Measurements from ENCODE around the gene PI4KA. TPM values are rescaled to one million over a fixed set of nuclear protein-coding genes. Genes with fewer than 3 reads are reported as not detected.

Gene PI4KA
- total and polyA plus RNA-seq, 10 donors, result 29.8 to 143 (median 108) TPM

GRCh38 chr22:20777420-20778177, 81.0 kb downstream of the PI4KA start:
- no peak for TF ChIP-seq POLR2AphosphoS5 (IDR thresholded peaks at IDR 0.05)
- no peak for TF ChIP-seq POLR2A (IDR thresholded peaks at IDR 0.05)
- TF ChIP-seq CTCF (IDR thresholded peaks at IDR 0.05 in 8 of 11, conservative IDR thresholded peaks at IDR 0.05 in 3 of 11), result no peak
- WGBS, 5 donors, result 84 to 93% (median 88%) methylated on average over 10 of the region's 10 CpGs
- H3K4me1 ChIP-seq, result no peaks in the 10 kb centered on the region
- intact Hi-C loops (cut with DNase I; ENCODE audit: low total_unique reads), result no loop called here
- no peak overlapping the region for H3K27ac ChIP-seq
- H3K27me3 ChIP-seq (replicated peaks in 1 of 7), result no peaks in the 10 kb centered on the region
- no peaks in the 10 kb centered on the region for H3K9me3 ChIP-seq
- H3K4me3 ChIP-seq, result no peak overlapping the region
- no peak for DNase-seq
- peaks cover 0 to 97% (median 22%) of the 10 kb centered on the region in 6 donors for H3K36me3 ChIP-seq

- Histone ChIP-seq H3K9me3 (no peaks in the 10 kb centered on the region), H3K36me3 (peaks cover 0 to 97% (median 26%) of the 10 kb centered on the region in 6 donors), H3K4me1 (no peaks in the 10 kb centered on the region), H3K27ac (no peak overlapping the region), H3K4me3 (no peak overlapping the region), H3K27me3 (replicated peaks in 1 of 7) (no peaks in the 10 kb centered on the region)
- no peak for DNase-seq
- intact Hi-C loops (cut with DNase I; ENCODE audit: low total_unique reads), result no loop called here
- no peak for TF ChIP-seq POLR2AphosphoS5 (IDR thresholded peaks at IDR 0.05)
- no peak for TF ChIP-seq CTCF (IDR thresholded peaks at IDR 0.05 in 8 of 11, conservative IDR thresholded peaks at IDR 0.05 in 3 of 11)
- no peak for TF ChIP-seq POLR2A (IDR thresholded peaks at IDR 0.05)
- 93 to 96% (median 95%) methylated on average over 17 of the region's 17 CpGs for WGBS, 5 donors
Observed at GRCh38 chr22:20776624-20777405, 81.8 kb downstream of the PI4KA start.

GRCh38 chr22:20775342-20775895, 83.2 kb downstream of the PI4KA start:
- 85 to 95% (median 91%) methylated on average over 4 of the region's 4 CpGs for WGBS, 5 donors
- no peak for DNase-seq

GRCh38 chr22:20774882-20775281, 83.7 kb downstream of the PI4KA start:
- H3K4me3 ChIP-seq, result no peak overlapping the region

More at GRCh38 chr22:20775342-20775895, 83.2 kb downstream of the PI4KA start:
- Histone ChIP-seq H3K27me3 (replicated peaks in 1 of 7) (no peaks in the 10 kb centered on the region), H3K4me3 (no peak overlapping the region), H3K27ac (no peak overlapping the region), H3K36me3 (peaks cover 0 to 98% (median 26%) of the 10 kb centered on the region in 6 donors), H3K4me1 (no peaks in the 10 kb centered on the region), H3K9me3 (no peaks in the 10 kb centered on the region)
- intact Hi-C loops (cut with DNase I; ENCODE audit: low total_unique reads), result no loop called here
- TF ChIP-seq POLR2AphosphoS5 (IDR thresholded peaks at IDR 0.05), result no peak

More at GRCh38 chr22:20774882-20775281, 83.7 kb downstream of the PI4KA start:
- no peak overlapping the region for H3K27ac ChIP-seq
- peaks cover 0 to 92% (median 26%) of the 10 kb centered on the region in 6 donors for H3K36me3 ChIP-seq
- no peaks in the 10 kb centered on the region for H3K9me3 ChIP-seq
- H3K27me3 ChIP-seq (replicated peaks in 1 of 7), result no peaks in the 10 kb centered on the region
- H3K4me1 ChIP-seq, result peaks cover 0 to 1% (median 0%) of the 10 kb centered on the region in 6 donors
- intact Hi-C loops (cut with DNase I; ENCODE audit: low total_unique reads), result no loop called here
- TF ChIP-seq POLR2AphosphoS5 (IDR thresholded peaks at IDR 0.05) (no peak), CTCF (IDR thresholded peaks at IDR 0.05 in 8 of 11, conservative IDR thresholded peaks at IDR 0.05 in 3 of 11) (no peak), POLR2A (IDR thresholded peaks at IDR 0.05) (no peak)
- DNase-seq, result no peak
- 95 to 99% (median 98%) methylated on average over 4 of the region's 4 CpGs for WGBS, 5 donors

All from spleen (tissue), 11 donors.